K562 (cell line): ENCODE results near the gene PSMA4. TPM values are rescaled to one million over a fixed set of nuclear protein-coding genes. Genes with fewer than 3 reads are reported as not detected.
"Not testable (repeated sequence)": the region's sequence is repeated elsewhere in the genome, so short reads cannot be mapped to it uniquely, and the experiment has no call there.

ENCODE experiments used
- ATAC-seq: fragments of 200-7000 bp; cut with Tn5 transposase; 3 replicates; pipeline ENCODE4 v1.9.1; 2020; ENCODE audit warnings: moderate library complexity
- BruUV-seq: library from RNA; stranded (reverse); fragments of 400-500 nt; replicated peaks from 2 replicates; lab custom pipeline; 2021; lab: Mats Ljungman, UMichigan
- CTCF ChIA-PET: fragments of 300-600 bp; formaldehyde crosslinking; extraction: SDS; loops from one replicate; lab custom pipeline; 2021; ENCODE audit warnings: low intra/inter-chr PET ratio; lab: Yijun Ruan, JAX
- POLR2A ChIA-PET: fragments of 300-600, 350-650 bp; sonication (Branson Sonifier 250); formaldehyde crosslinking; extraction: SDS; loops from one replicate; lab custom pipeline; 2021; ENCODE audit warnings: antibody characterized with exemption, inconsistent platforms; lab: Yijun Ruan, JAX
- DNase-seq, 4 experiments: peaks; one replicate each; pipeline versions ENCODE4 v3.0.0 to v3.0.0-alpha.2; 2011 to 2018; ENCODE audit warnings: low spot score in 3 of 4, mixed read lengths in 3 of 4; ENCODE audit errors: extremely low read depth in 1 of 4
- FAIRE-seq: peaks from 2 replicates; lab custom pipeline; 2011; peaks lifted over from hg19 to GRCh38; lab: Jason Lieb, UNC
- H2AFZ ChIP-seq: 2 replicates; pipeline ENCODE4 v1.6.0; 2011; ENCODE audit warnings: low read depth, low read length, control low read depth, inconsistent platforms
- H3K27ac ChIP-seq: fragments of 200-600 bp; 3 replicates; pipeline ENCODE4 v1.8.0; 2011; ENCODE audit warnings: low read depth, mild to moderate bottlenecking, control low read depth, inconsistent platforms, low read length, moderate library complexity, mixed read lengths; ENCODE audit errors: extremely low read depth
- H3K27me3 ChIP-seq, 2 experiments: fragments of 300-600 bp in 1 of 2; 2 replicates in 1 of 2; 3 replicates in 1 of 2; pipeline versions ENCODE4 v1.6.0 to v1.8.0; 2011; ENCODE audit warnings: inconsistent platforms in 2 of 2, low read length in 2 of 2, mild to moderate bottlenecking in 1 of 2, mixed read lengths in 1 of 2, moderate library complexity in 1 of 2; ENCODE audit not compliant: control insufficient read depth in 2 of 2, insufficient read depth in 2 of 2
- H3K36me3 ChIP-seq: fragments of 300-600 bp; 3 replicates; pipeline ENCODE4 v1.8.0; 2011; ENCODE audit warnings: mild to moderate bottlenecking, low read length, inconsistent platforms; ENCODE audit not compliant: control insufficient read depth, insufficient read depth
- H3K4me1 ChIP-seq, 2 experiments: fragments of 200-600 bp in 1 of 2; replicated peaks in 1 of 2; 2 replicates in 1 of 2; 3 replicates in 1 of 2; pipeline versions ENCODE4 v1.5.1 to v1.8.0; 2011; ENCODE audit warnings: inconsistent platforms in 2 of 2, low read length in 2 of 2, mild to moderate bottlenecking in 1 of 2, mixed read lengths in 1 of 2, moderate library complexity in 1 of 2; ENCODE audit not compliant: control insufficient read depth in 2 of 2, insufficient read depth in 2 of 2
- H3K4me2 ChIP-seq: 2 replicates; pipeline ENCODE4 v1.6.1; 2011; ENCODE audit warnings: low read length, control low read depth, inconsistent platforms, mixed read lengths; ENCODE audit not compliant: insufficient read depth
- H3K4me3 ChIP-seq: fragments of 200-600 bp; sonication (generic), shearing (Covaris generic); 2 replicates; pipeline ENCODE4 v1.5.1; 2016; ENCODE audit warnings: control low read depth, inconsistent platforms
- H3K79me2 ChIP-seq: fragments of 200-600 bp; 3 replicates; pipeline ENCODE4 v1.8.0; 2011; ENCODE audit warnings: low read length, inconsistent platforms; ENCODE audit not compliant: control insufficient read depth, insufficient read depth
- H3K9ac ChIP-seq, 2 experiments: 2 replicates each; pipeline versions ENCODE4 v1.6.0 to v1.6.1; 2011; ENCODE audit warnings: low read depth in 2 of 2, low read length in 2 of 2, control low read depth in 1 of 2, inconsistent platforms in 1 of 2, mild to moderate bottlenecking in 1 of 2, mixed read lengths in 1 of 2; ENCODE audit not compliant: insufficient read depth in 1 of 2
- H3K9me1 ChIP-seq: one replicate; pipeline ENCODE4 v1.6.0; 2011; ENCODE audit warnings: inconsistent platforms, mild to moderate bottlenecking, low read length, moderate library complexity; ENCODE audit not compliant: control insufficient read depth, insufficient read depth
- H3K9me3 ChIP-seq: replicated peaks from 2 replicates; pipeline ENCODE4 v1.5.1; 2011; ENCODE audit warnings: low read depth, low read length, inconsistent platforms; ENCODE audit not compliant: control insufficient read depth, insufficient read depth
- H4K20me1 ChIP-seq: replicated peaks from 2 replicates; pipeline ENCODE4 v1.6.1; 2011; ENCODE audit warnings: low read length, inconsistent platforms, mixed read lengths; ENCODE audit not compliant: control insufficient read depth, insufficient read depth
- BHLHE40 ChIP-seq: IDR thresholded peaks from 2 replicates; pipeline ENCODE4 v1.6.1; 2011; ENCODE audit warnings: low read length, improper control_type of control experiment
- COPS2 ChIP-seq: fragments of 450-650 bp; conservative IDR thresholded peaks from 2 replicates; pipeline ENCODE4 v1.6.1; 2016; ENCODE audit warnings: mild to moderate bottlenecking, moderate library complexity
- WGBS: fragments of 100-300 bp; shearing (Covaris generic); methylation state at CpG from one replicate; pipeline ENCODE4 v1.1.6; 2016; ENCODE audit warnings: low coverage, mixed read lengths; ENCODE audit not compliant: insufficient coverage; ENCODE audit errors: missing lambda C conversion rate; 5-methylcytosine and 5-hydroxymethylcytosine counted together
- in situ Hi-C: fragments of 300-500 bp; cut with MboI; formaldehyde crosslinking; loops from 4 replicates; pipeline ENCODE4 v1.15.0; 2018; ENCODE audit warnings: inconsistent platforms, mixed read lengths
- intact Hi-C: fragments of 100-400 bp; cut with micrococcal nuclease; formaldehyde crosslinking; loops from 2 replicates; pipeline ENCODE4 v1.14.2; 2022
- polyA plus RNA-seq, 8 experiments: library from polyadenylated mRNA; depleted of rRNA in 4 of 8; stranded (reverse) in 5 of 8; unstranded in 3 of 8; fragments of >200 nt; fragmentation: Nextera tagmentation in 2 of 8; fragmentation: Illumina TruSeq in 1 of 8; extraction: Ambion mirVana in 2 of 8; extraction: Trizol in 1 of 8; gene quantifications; 2 replicates each; pipeline versions ENCODE4 v1.2.1 to v1.2.3, GENCODE V29; 2011 to 2014; ENCODE audit warnings: inconsistent platforms in 1 of 8, missing spikeins in 1 of 8
- total RNA-seq, 7 experiments: library from RNA; depleted of rRNA in 6 of 7; stranded (reverse); fragments of >200 nt in 6 of 7; fragmentation: Illumina TruSeq in 2 of 7; extraction: Trizol in 2 of 7; gene quantifications; 2 replicates each; pipeline versions ENCODE4 v1.2.1 to v1.2.3, GENCODE V29; 2011 to 2021; ENCODE audit warnings: low replicate concordance in 1 of 7

Gene PSMA4
- total and polyA plus RNA-seq, 9 of the 15 experiments (the other 6 are each of a cell fraction or from before 2014, with no cell fraction given) = 304 to 1,857 (median 666) TPM

DNA sequence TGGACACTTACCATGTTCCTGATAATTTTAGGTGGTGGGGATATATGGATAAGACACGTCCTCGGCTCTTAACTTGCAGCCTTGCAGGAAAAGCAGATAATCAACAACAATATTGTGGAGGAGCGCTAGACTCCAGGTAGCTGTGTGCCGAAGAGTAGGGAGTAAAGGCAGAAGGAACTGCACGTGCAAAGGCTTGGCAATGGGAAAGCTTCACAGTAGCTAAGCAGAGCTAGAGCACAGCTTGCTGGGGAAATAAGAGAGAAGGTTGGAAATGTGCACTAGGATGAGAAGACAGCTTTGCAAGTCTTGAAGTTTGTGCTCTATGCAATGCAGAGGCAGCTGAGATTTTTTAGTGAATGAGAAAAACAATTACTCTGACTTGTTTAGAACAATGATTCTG is 12.4 kb downstream of the PSMA4 start:
- Histone ChIP-seq H3K9me1 (no peaks in the 10 kb centered on the region), H3K9me3 (no peaks in the 10 kb centered on the region), H3K36me3 (peaks cover 37% of the 10 kb centered on the region; the same call in 2 of the 3 replicates), H2AFZ (no peak overlapping the region; the same call in 1 of the 2 replicates), H3K27ac (no peak overlapping the region), H3K4me2 (no peak overlapping the region), H3K4me3 (no peak overlapping the region), H3K27me3 (no peaks in the 10 kb centered on the region), H3K4me1 (no peaks in the 10 kb centered on the region), H3K79me2 (no peaks in the 10 kb centered on the region), H4K20me1 (no peaks in the 10 kb centered on the region), H3K9ac (no peak overlapping the region)
- ChIA-PET CTCF (no interaction called here), POLR2A (interaction anchor here (0.6 to 8.1 kb wide), 3 partner anchors 12 to 916 kb away, joined by 3 to 62 read pairs (median 22); partner anchors contain the start of genes CHRNA5 and PSMA4)
- in situ Hi-C loops = no loop called here
- FAIRE-seq (peak; percentile 72), DNase-seq (no peak), ATAC-seq (peak; percentile 31)
- 5% methylated on average over 5 of the region's 5 CpGs for WGBS
- intact Hi-C loops = no loop called here
- BruUV-seq = no TSS peak
- TF ChIP-seq COPS2 (no peak), BHLHE40 (peak; percentile 55; the same call in 1 of the 2 replicates)

DNA sequence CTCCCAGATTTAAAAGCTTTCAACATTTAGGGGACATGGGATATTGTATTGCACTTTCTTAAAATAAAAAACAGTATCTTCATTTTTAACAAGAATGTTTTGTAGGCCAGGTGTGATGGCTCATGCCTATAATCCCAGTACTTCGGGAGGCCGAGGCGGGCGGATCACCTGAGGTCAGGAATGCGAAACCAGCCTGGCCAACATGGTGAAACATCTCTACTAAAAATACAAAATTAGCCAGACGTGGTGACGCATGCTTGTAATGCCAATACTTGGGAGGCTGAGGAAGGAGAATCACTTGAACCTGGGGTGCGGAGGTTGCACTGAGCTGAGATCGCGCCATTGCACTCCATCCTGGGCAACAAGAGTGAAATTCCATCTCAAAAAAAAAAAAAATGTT is 20.0 kb downstream of the PSMA4 start:
- CTCF ChIA-PET, DNase-seq, POLR2A ChIA-PET, H3K9me3 ChIP-seq, H3K4me3 ChIP-seq, H3K9me1 ChIP-seq, ATAC-seq, H3K4me2 ChIP-seq, H3K36me3 ChIP-seq, H3K4me1 ChIP-seq, H4K20me1 ChIP-seq, intact Hi-C loops, in situ Hi-C loops, H3K79me2 ChIP-seq, H2AFZ ChIP-seq, FAIRE-seq, BruUV-seq, H3K27me3 ChIP-seq, H3K9ac ChIP-seq, H3K27ac ChIP-seq: not testable (repeated sequence)
- WGBS = 61% methylated on average over 10 of the region's 10 CpGs
